GM19240 (cell line): ENCODE results near the gene TMA7B.
"Not testable (repeated sequence)": the region's sequence is repeated elsewhere in the genome, so short reads cannot be mapped to it uniquely, and the experiment has no call there.

Experiments
- DNase-seq: peaks from one replicate; pipeline ENCODE4 v3.0.0; 2011; ENCODE audit warnings: low spot score; ENCODE audit not compliant: insufficient read length

TMA7B gene

DNA sequence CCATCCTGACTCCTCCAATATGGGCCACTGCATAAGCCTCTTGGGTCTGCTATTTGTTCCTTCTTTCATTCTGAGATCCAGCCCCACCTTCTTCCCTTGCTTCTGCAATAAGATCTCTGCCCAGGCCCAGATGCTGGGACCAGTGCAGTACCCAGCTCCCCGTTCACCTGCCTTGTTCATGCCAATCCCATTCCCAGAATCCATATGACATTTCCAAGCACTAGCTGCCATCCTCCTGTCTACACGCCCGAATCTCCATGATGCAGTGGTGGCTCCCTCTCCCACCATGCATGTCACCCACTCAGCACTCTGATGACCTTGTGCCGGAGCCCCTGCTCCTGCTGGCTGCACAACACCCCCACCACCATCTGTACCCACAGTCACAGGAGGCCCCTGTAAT lies 23.1 kb downstream of the TMA7B start:
- DNase-seq: no peak

DNA sequence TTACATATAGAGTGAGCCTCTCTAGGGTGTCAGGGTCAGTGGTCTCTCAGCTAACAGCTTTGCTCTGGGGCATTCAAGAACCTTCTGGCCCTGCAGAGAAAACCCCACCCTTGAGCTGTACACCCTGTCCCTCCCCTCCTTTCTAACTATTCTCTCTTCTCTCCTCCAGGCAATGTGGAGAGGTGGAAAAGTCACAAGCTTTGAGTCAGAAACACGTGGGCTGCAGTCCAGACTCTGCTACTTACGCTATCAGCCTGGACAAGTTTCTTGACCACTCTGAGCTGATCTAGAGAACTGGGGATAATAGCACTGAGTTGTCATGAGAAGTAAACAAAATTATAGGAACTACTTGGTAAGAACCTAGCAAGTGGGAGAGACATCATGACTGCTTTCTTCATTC lies 23.8 kb downstream of the TMA7B start:
- no peak for DNase-seq

DNA sequence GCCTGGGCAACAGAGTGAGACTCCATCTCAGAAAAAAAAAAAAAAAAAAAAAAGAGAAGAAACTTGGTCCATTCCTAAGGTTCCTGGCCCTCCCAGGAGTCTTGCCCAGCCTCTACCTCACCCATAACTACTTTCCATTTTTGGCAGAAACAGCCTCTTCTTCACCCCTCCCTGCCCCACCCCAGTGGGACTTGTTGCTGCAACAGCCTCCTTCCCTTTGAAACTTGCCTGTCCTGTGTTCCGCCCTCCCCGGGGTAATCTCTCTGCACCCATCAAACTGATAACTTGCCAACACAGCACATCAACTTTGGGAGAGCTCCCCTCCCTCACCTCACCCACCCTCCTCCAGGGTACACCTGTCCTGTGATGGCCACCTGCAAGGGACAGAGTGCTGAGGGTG lies 24.5 kb downstream of the TMA7B start:
- no peak for DNase-seq

DNA sequence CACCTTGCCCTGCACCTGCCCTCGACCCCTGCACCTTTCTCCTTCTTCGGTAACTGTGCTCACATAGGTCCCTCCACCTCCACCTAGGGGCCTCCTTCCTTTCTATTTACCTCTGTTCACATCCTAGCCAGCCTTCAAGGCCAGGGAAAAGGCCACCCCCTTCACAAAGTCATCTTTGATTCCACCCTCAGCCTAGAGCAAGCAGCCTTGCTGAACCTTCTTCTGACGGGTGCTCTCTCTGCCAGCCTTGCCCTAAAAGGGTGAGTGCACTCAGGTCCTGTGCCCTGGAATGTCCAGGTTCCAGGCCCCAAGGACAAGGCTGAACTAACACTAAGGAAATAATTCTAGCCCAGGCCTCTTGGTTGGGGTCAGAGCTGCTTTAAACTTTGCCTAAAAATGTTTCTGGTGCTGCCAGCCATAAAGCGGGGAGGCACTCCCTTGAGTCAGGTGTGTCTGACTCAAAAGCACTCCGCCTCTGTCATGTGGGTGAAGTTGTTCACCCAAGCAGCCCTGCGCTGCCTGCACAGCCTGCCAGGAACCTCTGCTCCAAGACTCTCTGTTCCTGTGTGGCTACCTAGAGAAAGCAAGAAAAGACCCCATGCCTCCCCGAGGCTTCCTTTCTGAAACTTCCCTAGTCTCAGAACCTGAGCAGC lies 25.3 kb downstream of the TMA7B start:
- DNase-seq: no peak

DNA sequence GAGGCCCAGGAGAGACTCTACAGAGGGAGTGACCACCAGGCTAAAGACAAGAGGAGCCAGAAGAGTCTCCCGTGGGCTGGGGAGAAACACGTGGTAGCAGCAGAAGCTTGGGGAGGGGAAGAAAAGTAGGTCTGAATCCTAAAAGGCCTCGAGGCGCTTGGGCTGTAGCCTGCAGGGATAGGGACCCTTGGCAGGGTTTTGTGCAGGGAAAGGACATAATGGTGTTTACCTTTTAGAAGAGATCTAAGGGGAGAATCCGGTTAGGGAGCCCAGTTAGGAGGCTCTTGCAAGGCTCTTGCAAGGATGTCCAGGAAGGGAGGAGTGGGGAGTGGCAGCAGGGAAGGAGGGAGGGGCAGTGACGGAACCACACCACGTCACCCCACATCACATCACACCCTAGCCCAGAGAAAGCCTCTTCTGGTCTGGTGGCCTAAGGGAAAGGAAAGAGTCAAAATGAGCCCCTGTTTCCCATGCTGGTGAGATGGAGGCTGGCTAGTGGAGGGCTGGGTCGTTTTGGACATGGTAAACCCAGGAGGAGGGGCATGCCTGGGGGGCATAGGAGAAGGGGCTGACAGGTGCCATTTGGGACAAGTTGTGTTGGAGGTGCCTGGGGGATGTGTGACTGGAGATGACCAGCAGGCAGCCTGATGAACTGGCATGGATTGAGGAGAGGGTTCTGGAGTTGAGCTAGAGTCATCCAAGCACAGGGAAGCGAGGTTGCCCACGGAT lies 28.4 kb downstream of the TMA7B start:
- no peak for DNase-seq

DNA sequence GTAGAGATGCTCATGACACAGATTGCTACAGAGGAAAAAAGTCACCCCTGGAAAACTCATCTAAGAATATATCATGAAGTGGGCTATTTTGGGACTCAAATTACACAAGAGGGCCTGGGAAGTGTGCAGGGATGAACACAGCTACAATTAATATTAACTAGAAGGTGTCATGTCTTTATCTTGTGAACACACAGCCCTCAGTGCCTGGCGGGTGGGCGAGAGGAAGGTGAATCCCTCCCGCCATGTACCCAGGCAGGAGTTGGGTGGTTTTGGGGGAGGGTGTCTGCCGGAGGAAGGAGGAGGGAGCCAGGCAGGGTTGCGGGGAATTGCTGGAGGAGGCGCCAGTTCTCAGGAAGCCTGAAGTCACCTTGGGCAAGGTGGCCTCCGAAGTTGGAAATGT lies 29.4 kb downstream of the TMA7B start:
- no peak for DNase-seq

DNA sequence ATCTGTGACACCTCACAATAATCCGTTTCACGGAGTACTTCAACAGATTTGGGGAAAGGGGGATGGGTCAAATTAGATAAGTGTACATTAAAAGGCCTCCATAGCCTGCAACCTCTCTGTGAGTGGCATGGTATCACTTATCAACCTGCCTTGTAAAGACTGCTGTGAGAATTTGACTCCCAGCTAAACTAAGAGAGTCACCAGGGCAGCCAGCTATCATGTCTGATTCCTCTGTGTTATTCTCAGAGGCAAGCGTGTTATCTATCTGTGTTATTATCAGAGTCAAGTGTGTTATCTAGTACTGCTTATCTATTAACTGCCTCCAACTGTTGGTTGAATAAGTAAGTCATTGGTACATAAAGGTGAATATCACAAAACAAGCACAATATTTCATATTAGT lies 30.5 kb downstream of the TMA7B start:
- DNase-seq: no peak

DNA sequence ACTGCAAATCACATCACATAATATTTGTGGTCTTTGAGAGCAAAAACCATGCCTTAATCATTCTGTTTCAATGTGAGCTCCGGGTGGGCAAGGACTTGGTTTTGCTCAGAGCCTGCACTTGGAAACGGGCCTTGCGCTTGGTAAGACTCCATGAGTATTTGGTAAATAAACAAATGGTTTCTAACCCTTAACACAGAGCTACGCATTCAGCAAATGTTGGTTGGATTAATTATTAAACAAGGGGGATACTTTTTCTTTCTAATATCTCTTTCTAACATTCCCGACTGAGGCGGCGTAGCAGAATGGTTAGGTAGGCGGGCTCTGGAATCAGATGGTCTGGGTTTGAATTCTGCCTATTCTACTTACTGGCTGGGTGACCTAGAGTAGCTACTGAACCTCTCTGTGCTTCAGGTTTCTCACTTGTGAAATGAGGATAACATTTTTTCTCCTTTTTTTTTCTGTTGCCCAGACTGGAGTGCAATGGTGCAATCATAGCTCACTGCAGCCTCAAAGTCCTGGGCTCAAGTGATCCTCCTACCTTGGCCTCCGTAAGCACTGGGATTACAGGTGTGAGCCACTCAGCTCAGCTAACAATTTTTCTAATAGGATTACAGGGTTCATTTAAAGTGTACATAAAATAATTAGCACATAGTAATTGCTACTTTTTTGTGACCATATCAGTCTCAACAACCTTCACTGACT lies 31.1 kb downstream of the TMA7B start:
- DNase-seq: no peak

DNA sequence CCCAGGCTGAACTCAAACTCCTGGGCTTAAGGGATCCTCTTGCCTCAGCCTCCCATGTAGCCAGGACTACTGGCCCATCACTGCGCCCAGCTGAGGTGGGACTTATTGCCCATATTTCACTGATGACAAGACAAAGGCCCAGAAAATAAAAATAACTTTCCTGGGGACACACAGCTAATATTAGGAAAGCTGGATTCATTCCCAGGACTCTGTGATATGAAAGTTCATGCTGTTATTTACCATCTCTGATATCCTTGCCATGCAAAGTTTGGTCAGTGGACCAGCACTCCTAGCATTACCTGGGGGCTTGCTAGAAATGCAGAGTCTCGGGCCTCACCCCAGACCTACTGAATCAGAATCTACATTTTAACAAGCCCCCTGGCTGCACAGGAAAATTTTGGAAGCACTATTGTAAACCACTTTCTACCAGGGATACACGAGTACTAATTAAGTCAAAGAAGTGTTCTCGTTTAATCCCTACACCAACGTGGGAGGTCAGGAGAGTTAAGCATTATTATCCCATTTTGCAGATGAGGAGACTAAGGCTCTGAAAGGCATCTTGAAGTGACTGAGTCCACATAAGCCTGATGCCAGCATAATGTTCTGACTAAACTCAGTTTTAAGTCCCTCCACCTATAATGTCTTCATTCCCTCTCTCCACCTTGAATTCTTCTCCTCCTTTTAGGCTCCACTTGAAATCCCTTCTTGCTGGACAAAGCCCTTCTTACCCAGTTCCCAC lies 32.1 kb downstream of the TMA7B start:
- DNase-seq: no peak

DNA sequence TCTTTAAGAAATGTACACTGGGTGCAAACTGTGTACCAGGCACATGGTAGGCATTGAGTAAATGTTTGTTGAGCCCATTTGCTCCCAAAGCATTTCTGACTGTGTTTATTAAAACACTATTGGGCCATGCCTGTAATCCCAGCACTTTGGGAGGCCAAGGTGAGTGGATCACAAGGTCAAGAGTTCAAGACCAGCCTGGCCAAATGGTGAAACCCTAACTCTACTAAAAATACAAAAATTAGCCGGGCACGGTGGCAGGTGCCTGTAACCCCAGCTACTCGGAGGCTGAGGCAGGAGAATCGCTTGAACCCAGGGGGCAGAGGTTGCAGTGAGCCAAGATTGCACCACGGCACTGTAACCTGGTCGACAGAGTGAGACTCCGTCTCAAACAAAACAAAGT lies 32.7 kb downstream of the TMA7B start:
- DNase-seq: not testable (repeated sequence)

DNA sequence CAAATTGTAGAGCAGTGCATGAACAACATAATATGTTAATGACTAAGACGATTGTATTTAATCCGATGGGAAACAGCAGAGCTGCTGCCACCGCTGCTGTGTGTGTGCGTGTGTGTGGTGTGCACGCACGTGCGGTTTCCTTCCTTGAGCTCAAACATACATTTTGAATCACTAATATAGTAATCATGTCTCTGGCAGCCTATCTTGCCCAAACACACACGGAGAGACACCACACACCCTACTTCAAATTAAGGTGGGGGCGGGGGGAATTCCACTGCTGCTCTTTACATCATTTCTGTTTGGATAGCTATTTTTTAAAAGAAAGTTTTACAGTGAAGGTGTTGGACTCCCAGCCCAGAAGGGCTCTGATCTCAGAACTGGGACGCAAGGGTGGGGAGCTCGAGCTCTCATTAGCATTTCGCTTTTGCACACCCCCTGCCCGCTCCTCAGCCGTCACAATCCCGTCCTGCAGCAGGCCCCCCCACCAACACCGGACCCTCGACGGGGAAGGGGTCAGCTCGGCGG lies 33.9 kb downstream of the TMA7B start:
- no peak for DNase-seq

DNA sequence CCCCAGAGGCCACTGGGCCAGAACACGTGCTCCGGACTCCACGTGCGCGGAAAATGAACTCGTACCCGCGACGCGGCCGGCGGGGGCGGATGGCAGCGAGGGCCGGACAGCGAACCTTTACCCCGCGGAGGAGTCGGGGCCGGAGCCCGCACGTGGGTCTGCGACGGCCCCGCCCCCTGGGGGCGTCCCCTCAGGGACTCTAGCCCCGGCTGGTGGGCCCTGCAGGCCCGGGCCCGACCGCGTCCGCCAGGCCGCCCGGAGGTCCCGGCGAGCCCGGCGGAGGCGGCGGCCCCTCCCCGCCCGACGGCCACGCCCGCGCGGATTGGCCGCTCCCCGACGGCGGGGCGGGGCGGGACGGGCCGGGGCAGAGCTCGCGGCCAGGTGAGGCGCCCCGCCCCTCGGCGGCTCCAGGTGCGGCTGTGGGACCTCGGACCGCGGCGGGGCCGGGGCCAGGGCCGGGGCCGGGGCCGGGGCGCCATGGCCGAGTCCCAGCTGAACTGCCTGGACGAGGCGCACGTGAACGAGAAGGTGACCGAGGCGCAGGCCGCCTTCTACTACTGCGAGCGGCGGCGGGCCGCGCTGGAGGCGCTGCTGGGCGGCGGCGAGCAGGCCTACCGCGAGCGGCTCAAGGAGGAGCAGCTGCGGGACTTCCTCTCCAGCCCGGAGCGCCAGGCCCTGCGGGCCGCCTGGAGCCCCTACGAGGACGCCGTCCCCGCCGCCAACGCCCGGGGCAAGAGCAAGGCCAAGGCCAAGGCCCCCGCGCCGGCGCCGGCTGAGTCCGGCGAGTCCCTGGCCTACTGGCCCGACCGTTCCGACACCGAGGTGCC lies 34.6 kb downstream of the TMA7B start, which contains the start of gene FAM83F:
FAM83F (plus strand) TSS at position 389 of the 827 bp plus-strand sequence; CDS start at position 478, 89 bp downstream.
- DNase-seq: no peak

DNA sequence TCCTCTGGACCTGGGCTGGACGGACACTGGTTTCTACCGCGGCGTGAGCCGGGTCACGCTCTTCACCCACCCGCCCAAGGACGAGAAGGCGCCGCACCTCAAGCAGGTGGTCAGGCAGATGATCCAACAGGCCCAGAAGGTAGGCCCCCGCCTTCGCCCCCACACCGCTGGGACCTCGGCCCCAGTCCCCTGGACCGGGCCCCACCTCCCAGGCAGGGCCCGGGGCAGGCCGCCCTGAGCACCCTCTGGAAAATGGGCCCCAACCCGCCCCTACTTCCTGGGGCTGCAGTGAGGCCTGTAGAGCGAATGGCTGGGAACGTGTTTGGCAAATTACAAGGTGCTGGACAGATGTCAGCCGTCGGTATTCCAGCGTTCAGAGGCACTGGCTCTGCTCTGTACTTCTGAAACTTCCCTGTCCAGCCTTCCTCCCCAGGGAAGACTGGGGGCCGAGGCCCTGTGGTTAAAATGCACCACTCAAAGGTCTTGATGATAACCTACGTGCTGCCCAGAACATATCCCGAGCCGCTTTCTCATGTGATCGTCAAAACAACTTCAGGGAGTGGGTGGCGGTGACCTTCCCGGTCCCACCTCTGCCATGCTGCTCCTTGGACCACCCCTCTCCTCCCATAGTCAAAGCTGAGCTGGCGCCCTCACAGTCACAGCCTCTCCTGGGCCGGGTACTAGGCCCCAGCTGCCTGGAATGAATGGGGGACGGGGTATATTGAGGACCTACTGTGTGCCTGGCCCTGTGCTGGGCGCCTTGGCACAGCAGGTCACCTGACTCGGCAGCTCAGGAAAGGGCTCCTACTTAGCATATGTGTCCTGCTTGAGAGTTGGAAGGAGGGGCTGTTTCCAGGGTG lies 35.4 kb downstream of the TMA7B start:
- no peak for DNase-seq

DNA sequence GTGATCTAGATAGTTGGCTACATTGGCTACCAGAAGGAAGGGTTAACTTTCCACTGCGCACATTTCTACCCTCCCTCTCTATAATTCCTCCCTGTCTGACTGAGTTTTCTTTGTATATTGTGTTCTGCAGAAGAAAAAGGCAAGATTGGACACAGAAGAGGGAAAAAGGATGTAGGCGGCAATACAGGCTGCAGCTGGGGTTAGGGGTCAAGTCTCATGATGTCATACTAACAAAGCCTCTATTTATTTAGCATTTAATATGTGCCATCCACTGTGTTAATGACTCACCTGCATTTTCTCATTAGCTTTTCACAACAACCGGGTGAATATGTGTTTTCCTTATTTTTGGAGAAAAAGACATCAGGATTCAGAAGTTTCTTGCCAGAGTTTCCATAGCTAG lies 36.5 kb downstream of the TMA7B start:
- no peak for DNase-seq

DNA sequence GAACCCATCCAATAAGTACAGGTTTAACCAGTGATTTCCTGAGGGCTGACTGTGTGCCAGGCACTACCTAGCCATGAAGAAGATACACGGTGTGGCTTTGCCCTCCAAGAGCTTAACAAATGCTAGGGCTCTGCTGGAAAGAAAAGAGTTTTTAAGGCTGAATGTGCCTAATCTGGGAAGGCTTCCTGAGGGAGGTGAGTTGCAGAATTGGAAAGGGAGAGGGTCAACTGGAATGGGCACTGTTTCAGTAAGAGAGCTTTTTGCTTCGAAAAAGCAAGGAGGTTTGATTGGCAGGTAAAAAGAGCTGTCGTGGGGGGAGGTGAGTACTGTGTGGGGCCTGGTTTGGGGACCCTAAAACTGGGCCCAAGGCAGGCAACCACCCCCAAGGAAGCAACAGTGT lies 37.2 kb downstream of the TMA7B start:
- DNase-seq: no peak

DNA sequence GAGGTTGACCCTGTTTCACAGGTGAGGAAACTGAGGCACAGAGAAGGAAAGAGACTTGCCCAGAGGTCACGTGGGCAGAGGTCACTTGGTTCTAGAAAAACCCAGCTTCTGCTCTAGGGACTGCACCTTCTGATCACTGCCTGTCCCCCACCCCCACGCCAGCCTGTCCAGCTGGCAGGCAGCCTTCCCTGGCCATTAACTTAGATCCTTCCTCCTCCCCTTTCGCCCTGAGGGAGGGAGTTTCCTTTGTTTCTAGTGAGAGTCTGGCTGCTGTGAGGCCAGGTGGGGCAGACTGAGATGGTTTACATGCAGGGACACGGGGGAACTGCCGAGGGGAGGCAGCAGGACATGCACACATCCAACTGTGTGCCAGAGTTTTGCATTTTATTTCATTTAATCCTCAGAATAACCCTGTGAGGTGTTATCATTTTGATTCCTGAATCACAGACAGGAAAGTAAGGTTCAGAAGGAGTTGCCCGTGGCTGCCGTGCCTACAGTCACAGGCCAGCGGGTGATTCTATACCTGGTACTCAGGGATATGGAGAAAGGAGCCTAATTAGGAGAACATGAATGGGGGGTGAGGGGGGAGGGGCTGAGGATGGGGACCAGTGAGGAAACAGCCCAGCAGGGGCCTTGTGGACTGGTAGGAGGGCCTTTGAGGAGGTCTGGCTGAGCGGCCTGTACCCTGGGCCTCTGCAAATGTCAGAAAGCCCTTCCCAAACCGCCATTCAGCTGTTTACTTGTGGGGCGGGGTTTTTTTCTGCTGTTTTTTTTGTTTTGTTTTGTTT lies 37.9 kb downstream of the TMA7B start:
- DNase-seq: no peak

DNA sequence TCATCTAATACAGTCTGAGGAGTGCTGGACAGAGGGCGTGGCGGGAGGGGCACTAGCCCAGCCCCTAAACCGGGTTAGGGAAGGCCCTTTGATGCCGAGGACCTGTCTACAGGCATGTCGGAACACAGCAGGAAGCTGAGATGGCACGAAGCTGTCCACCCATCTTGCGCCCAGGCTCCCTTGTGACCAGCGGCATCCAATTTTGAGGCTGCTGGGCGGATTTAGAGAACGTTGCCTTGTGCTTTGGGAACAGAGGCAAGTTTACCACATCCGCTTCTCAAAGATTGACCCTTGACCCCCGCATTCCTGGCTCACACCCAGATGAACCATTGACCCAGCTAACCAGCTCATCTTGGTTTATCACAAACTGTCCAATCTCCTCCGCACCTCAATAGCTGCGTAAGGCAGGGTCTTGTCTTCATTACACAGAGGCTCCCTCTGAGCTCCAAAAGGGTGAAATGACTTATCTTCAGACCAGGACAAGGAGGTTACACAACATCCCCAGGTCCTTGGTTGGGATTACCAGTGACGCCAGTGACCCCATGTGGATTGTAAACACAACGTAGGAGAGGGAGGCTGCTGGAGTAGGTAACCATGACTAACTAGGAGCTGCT lies 39.1 kb downstream of the TMA7B start:
- DNase-seq: no peak

DNA sequence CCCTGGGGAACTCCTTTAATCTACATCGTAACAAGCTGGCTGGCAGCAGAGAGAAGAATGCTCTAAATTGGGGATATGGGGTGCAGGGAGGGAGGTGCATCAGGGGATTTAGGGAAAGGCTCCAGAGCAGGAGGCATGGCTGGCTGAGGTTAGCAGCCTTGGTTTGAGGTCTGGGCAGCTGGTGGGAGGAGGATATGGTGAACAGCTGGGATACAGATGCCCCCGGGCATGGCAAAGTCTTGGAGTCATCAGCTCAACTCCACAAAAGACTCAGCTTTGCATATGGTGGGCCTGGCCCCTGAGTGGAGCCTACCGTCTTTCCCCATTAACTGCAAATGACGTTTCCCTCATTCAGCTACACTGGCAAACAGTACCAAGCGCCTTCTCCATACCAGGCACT lies 40.0 kb downstream of the TMA7B start:
- no peak for DNase-seq

DNA sequence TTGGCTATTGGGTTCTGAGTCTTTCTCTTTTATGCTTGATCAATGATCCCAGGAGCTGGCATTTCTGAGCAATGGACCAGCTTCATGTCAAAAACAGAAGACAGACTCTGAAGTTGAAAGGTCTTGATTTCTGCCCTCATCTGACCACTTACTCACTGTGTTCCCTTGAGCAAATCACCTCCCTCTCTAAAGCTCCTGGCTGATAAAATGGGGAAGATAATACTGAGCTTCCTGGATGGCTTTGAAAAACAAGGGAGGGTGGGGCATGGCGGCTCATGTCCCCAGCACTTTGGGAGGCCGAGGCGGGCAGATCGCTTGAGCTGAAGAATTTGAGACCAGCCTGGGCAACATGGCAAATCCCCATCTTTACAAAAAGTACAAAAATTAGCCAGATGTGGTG lies 40.9 kb downstream of the TMA7B start:
- no peak for DNase-seq
